GM23338 (cell line): Measurements from ENCODE around the gene IGSF21. TPM values are rescaled to one million over a fixed set of nuclear protein-coding genes. Genes with fewer than 3 reads are reported as not detected.

Experiments used
- ATAC-seq: fragments of 200-7000 bp; cut with Tn5 transposase; 3 replicates; pipeline ENCODE4 v1.9.1; 2020
- DNase-seq: peaks from one replicate; pipeline ENCODE4 v3.0.0-alpha.2; 2015; ENCODE audit warnings: low spot score
- H2AFZ ChIP-seq: fragments of 200-600 bp; sonication (generic); 2 replicates; pipeline ENCODE4 v1.8.0; 2016; ENCODE audit warnings: antibody characterized with exemption, mild to moderate bottlenecking, moderate library complexity
- H3F3A ChIP-seq: fragments of 200-600 bp; sonication (generic); replicated peaks from 2 replicates; pipeline ENCODE4 v1.8.0; 2017; ENCODE audit warnings: antibody characterized with exemption, mixed run types, low read depth
- H3K27ac ChIP-seq: fragments of 200-600 bp; sonication (generic); 2 replicates; pipeline ENCODE4 v1.6.1; 2016; ENCODE audit warnings: low read depth
- H3K27me3 ChIP-seq: fragments of 200-600 bp; sonication (generic); 2 replicates; pipeline ENCODE4 v1.8.0; 2016; ENCODE audit warnings: mild to moderate bottlenecking, mixed run types, moderate library complexity; ENCODE audit not compliant: insufficient read depth
- H3K36me3 ChIP-seq: fragments of 200-600 bp; sonication (generic); 2 replicates; pipeline ENCODE4 v1.8.0; 2016; ENCODE audit warnings: mild to moderate bottlenecking; ENCODE audit not compliant: insufficient read depth
- H3K4me1 ChIP-seq: fragments of 200-600 bp; sonication (generic); 2 replicates; pipeline ENCODE4 v1.8.0; 2016; ENCODE audit warnings: mild to moderate bottlenecking, moderate library complexity; ENCODE audit not compliant: insufficient read depth
- H3K4me2 ChIP-seq: fragments of 200-600 bp; sonication (generic); 2 replicates; pipeline ENCODE4 v1.7.1; 2017; ENCODE audit warnings: mixed run types
- H3K4me3 ChIP-seq: fragments of 200-600 bp; sonication (generic); 2 replicates; pipeline ENCODE4 v1.6.1; 2016; ENCODE audit warnings: mixed run types
- H3K79me2 ChIP-seq: fragments of 200-600 bp; sonication (generic); replicated peaks from 2 replicates; pipeline ENCODE4 v1.8.0; 2017; ENCODE audit warnings: mild to moderate bottlenecking; ENCODE audit not compliant: insufficient read depth
- H3K9me2 ChIP-seq: fragments of 200-600 bp; sonication (generic); 2 replicates; pipeline ENCODE4 v1.8.0; 2017; ENCODE audit not compliant: insufficient read depth
- H4K20me1 ChIP-seq: fragments of 200-600 bp; sonication (generic); replicated peaks from 2 replicates; pipeline ENCODE4 v1.8.0; 2017; ENCODE audit warnings: mild to moderate bottlenecking; ENCODE audit not compliant: insufficient read depth
- H3K27ac Mint-ChIP-seq: 2 replicates; pipeline ENCODE4 v1.8.0; 2020; ENCODE audit warnings: inconsistent platforms, mild to moderate bottlenecking, moderate library complexity, mixed read lengths
- H3K27me3 Mint-ChIP-seq: 3 replicates; pipeline ENCODE4 v1.8.0; 2022; ENCODE audit warnings: low read depth, mild to moderate bottlenecking, moderate library complexity, mixed read lengths, inconsistent platforms; ENCODE audit not compliant: insufficient read depth, poor library complexity
- H3K36me3 Mint-ChIP-seq: 3 replicates; pipeline ENCODE4 v1.8.0; 2021; ENCODE audit warnings: low read depth, mild to moderate bottlenecking, inconsistent platforms, moderate library complexity, mixed read lengths
- H3K4me1 Mint-ChIP-seq: 3 replicates; pipeline ENCODE4 v1.8.0; 2020; ENCODE audit warnings: mild to moderate bottlenecking, inconsistent platforms, mixed read lengths
- H3K4me3 Mint-ChIP-seq: 3 replicates; pipeline ENCODE4 v1.8.0; 2021; ENCODE audit warnings: moderate library complexity, mild to moderate bottlenecking, inconsistent platforms, mixed read lengths
- H3K9me3 Mint-ChIP-seq: 3 replicates; pipeline ENCODE4 v1.8.0; 2020; ENCODE audit warnings: moderate library complexity, mild to moderate bottlenecking, inconsistent platforms, mixed read lengths
- CREB1 ChIP-seq: fragments of 250-450 bp; sonication (Bioruptor Pico); IDR thresholded peaks from 2 replicates; pipeline ENCODE4 v1.5.0; 2020; ENCODE audit warnings: low read depth, mild to moderate bottlenecking, moderate library complexity
- CTCF ChIP-seq, 2 experiments: fragments of 200-600 bp in 1 of 2; sonication (generic) in 1 of 2; conservative IDR thresholded peaks; 2 replicates each; pipeline versions ENCODE4 v1.5.1 to v1.6.1; 2016 to 2017; ENCODE audit warnings: antibody characterized with exemption in 2 of 2, low read depth in 2 of 2, mild to moderate bottlenecking in 2 of 2, moderate library complexity in 1 of 2
- ETS1 ChIP-seq: IDR thresholded peaks from 2 replicates; pipeline ENCODE4 v1.6.1; 2016; ENCODE audit warnings: antibody characterized with exemption
- EZH2 ChIP-seq: fragments of 200-600 bp; sonication (generic); IDR thresholded peaks from one replicate; pipeline ENCODE4 v1.8.0; 2017; ENCODE audit warnings: antibody characterized with exemption, mild to moderate bottlenecking, low read depth; ENCODE audit not compliant: unreplicated experiment
- EZH2phosphoT487 ChIP-seq: fragments of 200-600 bp; sonication (generic); IDR thresholded peaks from one replicate; pipeline ENCODE4 v1.8.1; 2018; ENCODE audit warnings: antibody characterized with exemption; ENCODE audit not compliant: unreplicated experiment
- JUNB ChIP-seq: IDR thresholded peaks from one replicate; pipeline ENCODE4 v1.6.1; 2016; ENCODE audit warnings: antibody characterized with exemption; ENCODE audit not compliant: unreplicated experiment
- NANOG ChIP-seq: IDR thresholded peaks from 2 replicates; pipeline ENCODE4 v1.6.1; 2016; ENCODE audit warnings: antibody characterized with exemption, borderline replicate concordance
- POLR2AphosphoS5 ChIP-seq: IDR thresholded peaks from 2 replicates; pipeline ENCODE4 v1.6.1; 2016; ENCODE audit warnings: antibody characterized with exemption, low read depth
- REST ChIP-seq: IDR thresholded peaks from one replicate; pipeline ENCODE4 v1.6.1; 2018; ENCODE audit warnings: antibody characterized with exemption; ENCODE audit not compliant: unreplicated experiment
- STAT1 ChIP-seq: IDR thresholded peaks from one replicate; pipeline ENCODE4 v1.6.1; 2016; ENCODE audit warnings: antibody characterized with exemption; ENCODE audit not compliant: unreplicated experiment
- ZNF114 ChIP-seq: fragments of 250-450 bp; sonication (Bioruptor Pico); IDR thresholded peaks from 2 replicates; pipeline ENCODE4 v1.5.0; 2020; ENCODE audit warnings: mild to moderate bottlenecking, moderate library complexity
- ZNF331 ChIP-seq: fragments of 250-450 bp; sonication (Bioruptor Pico); IDR thresholded peaks from 2 replicates; pipeline ENCODE4 v1.5.0; 2020; ENCODE audit warnings: low read depth, mild to moderate bottlenecking, moderate library complexity
- ZNF462 ChIP-seq: fragments of 250-450 bp; sonication (Bioruptor Pico); IDR thresholded peaks from 2 replicates; pipeline ENCODE4 v1.5.0; 2020; ENCODE audit warnings: mild to moderate bottlenecking, moderate library complexity
- polyA plus RNA-seq: library from polyadenylated mRNA; unstranded; fragments of >200 nt; fragmentation: Nextera tagmentation; extraction: Ambion mirVana; gene quantifications from 2 replicates; pipeline ENCODE4 v1.2.1, GENCODE V29; 2016
- total RNA-seq: library from RNA; depleted of rRNA; stranded (reverse); fragments of >200 nt; shearing (Covaris generic); gene quantifications from 2 replicates; pipeline ENCODE4 v1.2.3, GENCODE V29; 2014

Gene IGSF21
- total and polyA plus RNA-seq, 2 experiments from 2014 or later = 15.6 to 15.7 TPM

- H3F3A ChIP-seq = no peaks in the 10 kb centered on the region
- peaks cover 4% of the 10 kb centered on the region; the same call in 1 of the 2 replicates for H4K20me1 ChIP-seq
- peaks cover 51% of the 10 kb centered on the region for H3K4me1 Mint-ChIP-seq
- H3K9me2 ChIP-seq = no peaks in the 10 kb centered on the region
- DNase-seq (no peak), ATAC-seq (no peak)
- H3K9me3 Mint-ChIP-seq = no peaks in the 10 kb centered on the region
- H3K27ac ChIP-seq = no peak overlapping the region
- TF ChIP-seq STAT1 (no peak), ETS1 (no peak), EZH2 (no peak), POLR2AphosphoS5 (no peak), CTCF (conservative IDR thresholded peaks at IDR 0.05; ENCODE audit: low read depth in 2 of 2) (no peak), CREB1 (CRISPR knock-in tag) (no peak), ZNF331 (CRISPR knock-in tag) (no peak), REST (no peak), EZH2phosphoT487 (no peak), NANOG (no peak), ZNF114 (no peak), ZNF462 (no peak), JUNB (no peak)
- H3K79me2 ChIP-seq = no peaks in the 10 kb centered on the region
- H2AFZ ChIP-seq = no peak overlapping the region
- no peaks in the 10 kb centered on the region for H3K36me3 ChIP-seq
- no peak overlapping the region for H3K4me3 Mint-ChIP-seq
- H3K36me3 Mint-ChIP-seq = no peaks in the 10 kb centered on the region
- H3K27ac Mint-ChIP-seq = no peak overlapping the region
- H3K27me3 ChIP-seq = no peaks in the 10 kb centered on the region
- peaks cover 31% of the 10 kb centered on the region for H3K4me1 ChIP-seq
- no peak overlapping the region for H3K4me2 ChIP-seq
- H3K4me3 ChIP-seq = no peak overlapping the region
- H3K27me3 Mint-ChIP-seq = peaks cover 10% of the 10 kb centered on the region
Measured at GRCh38 chr1:18179009-18179408, 71.4 kb downstream of the IGSF21 start.
